SK-N-SH (cell line): Measurements from ENCODE around the gene ATXN7. TPM values are rescaled to one million over a fixed set of nuclear protein-coding genes. Genes with fewer than 3 reads are reported as not detected.

ENCODE experiments used
- CTCF ChIA-PET: fragments of 300-600, 350-600 bp; formaldehyde crosslinking; extraction: SDS; loops from one replicate; lab custom pipeline; 2021; lab: Yijun Ruan, JAX
- POLR2A ChIA-PET: fragments of 350-600 bp; sonication (Branson Sonifier 250); formaldehyde crosslinking; extraction: SDS; loops from one replicate; lab custom pipeline; 2020; ENCODE audit warnings: antibody characterized with exemption, inconsistent platforms; lab: Yijun Ruan, JAX
- DNase-seq: peaks from one replicate; pipeline ENCODE4 v3.0.0; 2012
- H2AFZ ChIP-seq: fragments of 200-600 bp; sonication (generic); 2 replicates; pipeline ENCODE4 v1.8.1; 2016; ENCODE audit warnings: antibody characterized with exemption, mild to moderate bottlenecking, low read depth
- H3F3A ChIP-seq: fragments of 200-600 bp; sonication (generic); replicated peaks from 2 replicates; pipeline ENCODE3; 2016; ENCODE audit warnings: antibody characterized with exemption, mild to moderate bottlenecking; ENCODE audit not compliant: insufficient read depth
- H3K27ac ChIP-seq, 2 experiments: fragments of 200-500 bp in 1 of 2; fragments of 200-600 bp in 1 of 2; sonication (Bioruptor generic) in 1 of 2; sonication (generic), shearing (Covaris generic) in 1 of 2; 2 replicates each; pipeline versions ENCODE4 v1.5.1 to v1.6.1; 2014 to 2016; ENCODE audit warnings: low read depth in 2 of 2, inconsistent platforms in 1 of 2, low read length in 1 of 2, mild to moderate bottlenecking in 1 of 2, mixed read lengths in 1 of 2
- H3K27me3 ChIP-seq: fragments of 200-600 bp; sonication (generic), shearing (Covaris generic); 2 replicates; pipeline ENCODE4 v1.6.1; 2016; ENCODE audit warnings: mixed run types; ENCODE audit not compliant: insufficient read depth
- H3K36me3 ChIP-seq, 2 experiments: fragments of 200-500 bp in 1 of 2; fragments of 200-600 bp in 1 of 2; sonication (Bioruptor generic) in 1 of 2; sonication (generic) in 1 of 2; replicated peaks in 1 of 2; 2 replicates each; pipeline versions ENCODE3 to v1.5.1; 2014 to 2016; ENCODE audit warnings: low read length in 1 of 2, mild to moderate bottlenecking in 1 of 2; ENCODE audit not compliant: insufficient read depth in 2 of 2, control insufficient read depth in 1 of 2
- H3K4me1 ChIP-seq, 2 experiments: fragments of 200-500 bp in 1 of 2; fragments of 200-600 bp in 1 of 2; sonication (Bioruptor generic) in 1 of 2; sonication (generic), shearing (Covaris generic) in 1 of 2; 2 replicates each; pipeline versions ENCODE4 v1.5.1 to v1.6.1; 2014 to 2016; ENCODE audit warnings: low read depth in 1 of 2, low read length in 1 of 2, mixed run types in 1 of 2; ENCODE audit not compliant: insufficient read depth in 2 of 2, control insufficient read depth in 1 of 2
- H3K4me2 ChIP-seq: fragments of 200-600 bp; sonication (generic), shearing (Covaris generic); 2 replicates; pipeline ENCODE4 v1.6.1; 2017; ENCODE audit warnings: mixed run types
- H3K4me3 ChIP-seq, 2 experiments: fragments of 200-500 bp in 1 of 2; fragments of 200-600 bp in 1 of 2; sonication (Bioruptor generic) in 1 of 2; sonication (generic), shearing (Covaris generic) in 1 of 2; 2 replicates each; pipeline versions ENCODE4 v1.5.1 to v1.8.1; 2014 to 2016; ENCODE audit warnings: low read depth in 2 of 2, inconsistent platforms in 1 of 2, low read length in 1 of 2, mild to moderate bottlenecking in 1 of 2, mixed read lengths in 1 of 2, moderate library complexity in 1 of 2
- H3K79me2 ChIP-seq: fragments of 200-600 bp; sonication (generic); 2 replicates; pipeline ENCODE4 v1.8.1; 2017; ENCODE audit warnings: mild to moderate bottlenecking; ENCODE audit not compliant: insufficient read depth
- H3K9ac ChIP-seq: fragments of 200-600 bp; sonication (generic); 2 replicates; pipeline ENCODE4 v1.6.1; 2017; ENCODE audit warnings: mixed run types
- H3K9me2 ChIP-seq: fragments of 200-600 bp; sonication (generic); 2 replicates; pipeline ENCODE4 v1.6.1; 2017; ENCODE audit warnings: mixed run types
- H3K9me3 ChIP-seq: fragments of 200-600 bp; sonication (generic); 2 replicates; pipeline ENCODE4 v1.6.1; 2017; ENCODE audit warnings: mixed run types, mild to moderate bottlenecking, moderate library complexity
- H4K20me1 ChIP-seq: fragments of 200-600 bp; sonication (generic); 2 replicates; pipeline ENCODE4 v1.6.1; 2017; ENCODE audit warnings: mild to moderate bottlenecking, mixed run types; ENCODE audit not compliant: insufficient read depth
- EP300 ChIP-seq, 2 experiments: IDR thresholded peaks; 2 replicates each; pipeline versions ENCODE4 v1.4.0 to v1.6.1; 2012; ENCODE audit warnings: borderline replicate concordance in 1 of 2, low read depth in 1 of 2, low read length in 1 of 2
- EZH2phosphoT487 ChIP-seq: fragments of 200-600 bp; sonication (generic); IDR thresholded peaks from 2 replicates; pipeline ENCODE4 v1.6.1; 2017; ENCODE audit warnings: low read depth, mixed run types, mild to moderate bottlenecking, antibody characterized with exemption, moderate library complexity, borderline replicate concordance
- FOSL2 ChIP-seq: IDR thresholded peaks from 2 replicates; pipeline ENCODE4 v1.4.0; 2012; ENCODE audit warnings: low read depth, mild to moderate bottlenecking, moderate library complexity, borderline replicate concordance
- FOXJ3 ChIP-seq: sonication (generic); formaldehyde crosslinking; IDR thresholded peaks from 2 replicates; pipeline ENCODE4 v1.5.1; 2020; ENCODE audit warnings: mild to moderate bottlenecking, missing genetic modification reagents
- GATA2 ChIP-seq: sonication (generic); formaldehyde crosslinking; IDR thresholded peaks from 2 replicates; pipeline ENCODE4 v1.5.0; 2020; ENCODE audit warnings: mild to moderate bottlenecking, missing genetic modification reagents
- JUND ChIP-seq: IDR thresholded peaks from 2 replicates; pipeline ENCODE4 v1.4.0; 2012
- MEF2A ChIP-seq: IDR thresholded peaks from 2 replicates; pipeline ENCODE4 v1.4.0; 2012; ENCODE audit warnings: low read depth, borderline replicate concordance
- MXI1 ChIP-seq: IDR thresholded peaks from 2 replicates; pipeline ENCODE4 v1.6.1; 2012; ENCODE audit warnings: mild to moderate bottlenecking, low read depth, low read length, improper control_type of control experiment
- NFIC ChIP-seq: IDR thresholded peaks from 2 replicates; pipeline ENCODE4 v1.4.0; 2012; ENCODE audit warnings: borderline replicate concordance
- POLR2AphosphoS5 ChIP-seq: IDR thresholded peaks from 2 replicates; pipeline ENCODE4 v1.6.1; 2012; ENCODE audit warnings: low read depth, low read length
- RAD21 ChIP-seq: IDR thresholded peaks from 2 replicates; pipeline ENCODE4 v1.6.1; 2012; ENCODE audit warnings: mild to moderate bottlenecking, low read length
- RFX5 ChIP-seq: IDR thresholded peaks from 2 replicates; pipeline ENCODE4 v1.6.1; 2012; ENCODE audit warnings: mild to moderate bottlenecking, improper control_type of control experiment, low read length
- SIN3A ChIP-seq: IDR thresholded peaks from 2 replicates; pipeline ENCODE4 v1.6.1; 2012; ENCODE audit warnings: low read depth, mild to moderate bottlenecking, low read length, moderate library complexity, borderline replicate concordance
- SMC3 ChIP-seq: IDR thresholded peaks from 2 replicates; pipeline ENCODE4 v1.6.1; 2012; ENCODE audit warnings: low read depth, low read length, improper control_type of control experiment
- TAF1 ChIP-seq: IDR thresholded peaks from 2 replicates; pipeline ENCODE4 v1.6.1; 2012; ENCODE audit warnings: low read depth, mild to moderate bottlenecking, low read length, moderate library complexity, borderline replicate concordance
- TCF12 ChIP-seq: IDR thresholded peaks from 2 replicates; pipeline ENCODE4 v1.4.0; 2012
- WGBS: methylation state at CpG from one replicate; pipeline ENCODE4 v1.1.6; 2017; ENCODE audit warnings: low lambda C conversion rate; 5-methylcytosine and 5-hydroxymethylcytosine counted together
- polyA plus RNA-seq, 3 experiments: library from polyadenylated mRNA; depleted of rRNA; stranded (reverse); fragments of >200 nt; gene quantifications; 2 replicates each; pipeline ENCODE4 v1.2.3, GENCODE V29; 2012
- TF ChIP-seq, protein P1 (sequence below): fragments of 200-600 bp; sonication (generic); IDR thresholded peaks from 2 replicates; pipeline ENCODE4 v1.6.1; 2017; ENCODE audit warnings: antibody characterized with exemption, mild to moderate bottlenecking, moderate library complexity
- TF ChIP-seq, protein P2 (sequence below): IDR thresholded peaks from 2 replicates; pipeline ENCODE4 v1.6.1; 2012; ENCODE audit warnings: mild to moderate bottlenecking, low read depth, low read length, moderate library complexity
- TF ChIP-seq, protein P3 (sequence below): IDR thresholded peaks from 2 replicates; pipeline ENCODE4 v1.4.0; 2012; ENCODE audit warnings: low read depth, borderline replicate concordance
- TF ChIP-seq, protein P4 (sequence below): fragments of 150-350 bp; IDR thresholded peaks from 2 replicates; pipeline ENCODE4 v1.6.1; 2017; ENCODE audit warnings: antibody characterized with exemption, low read length, low read depth, borderline replicate concordance

Gene ATXN7
- polyA plus RNA-seq, 1 of the 3 experiments (the other 2 are of a cell fraction) = 6.2 TPM

DNA sequence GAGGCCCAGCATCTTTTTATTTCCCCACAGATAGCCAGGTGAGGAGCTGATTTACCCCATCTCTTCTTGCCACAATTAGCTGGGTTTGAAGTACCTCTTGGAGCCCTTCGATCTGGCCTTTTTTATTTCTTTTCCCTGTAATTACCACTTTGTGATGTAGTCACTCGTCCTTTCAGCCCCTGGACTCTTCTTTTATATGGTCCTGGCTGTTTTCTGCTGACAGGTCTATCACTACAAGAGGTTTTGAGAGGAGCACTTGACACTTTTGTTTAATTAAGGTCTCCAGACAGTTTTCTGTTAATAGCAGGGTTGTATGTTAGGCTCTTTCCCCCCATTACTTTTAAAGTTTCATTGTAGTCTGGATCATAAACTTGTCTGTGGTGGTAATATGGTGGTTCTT lies 11.8 kb downstream of the ATXN7 start:
- peaks cover 26 to 29% of the 10 kb centered on the region in 2 experiments for H3K4me1 ChIP-seq
- 89% methylated on average over 2 of the region's 2 CpGs for WGBS
- H3K4me3 ChIP-seq = no peak overlapping the region
- no peak overlapping the region for H3K4me2 ChIP-seq
- peaks cover 91% of the 10 kb centered on the region for H3K79me2 ChIP-seq
- no peaks in the 10 kb centered on the region for H3K36me3 ChIP-seq
- no peak overlapping the region for H2AFZ ChIP-seq
- DNase-seq = no peak
- H3K9me2 ChIP-seq = no peaks in the 10 kb centered on the region
- H3K9ac ChIP-seq = no peak overlapping the region
- POLR2A ChIA-PET = no interaction called here
- H4K20me1 ChIP-seq = peaks cover 82% of the 10 kb centered on the region
- peaks cover 13% of the 10 kb centered on the region for H3F3A ChIP-seq
- no peaks in the 10 kb centered on the region for H3K27me3 ChIP-seq
- TF ChIP-seq FOXJ3 (CRISPR knock-in tag) = no peak
- no peak for TF ChIP-seq TAF1
- TF ChIP-seq EP300 (IDR thresholded peaks at IDR 0.05; ENCODE audit: borderline replicate concordance in 1 of 2, low read depth in 1 of 2, low read length in 1 of 2) = no peak
- no peak for TF ChIP-seq EZH2phosphoT487
- no peak for TF ChIP-seq POLR2AphosphoS5
- TF ChIP-seq, protein P1, sequence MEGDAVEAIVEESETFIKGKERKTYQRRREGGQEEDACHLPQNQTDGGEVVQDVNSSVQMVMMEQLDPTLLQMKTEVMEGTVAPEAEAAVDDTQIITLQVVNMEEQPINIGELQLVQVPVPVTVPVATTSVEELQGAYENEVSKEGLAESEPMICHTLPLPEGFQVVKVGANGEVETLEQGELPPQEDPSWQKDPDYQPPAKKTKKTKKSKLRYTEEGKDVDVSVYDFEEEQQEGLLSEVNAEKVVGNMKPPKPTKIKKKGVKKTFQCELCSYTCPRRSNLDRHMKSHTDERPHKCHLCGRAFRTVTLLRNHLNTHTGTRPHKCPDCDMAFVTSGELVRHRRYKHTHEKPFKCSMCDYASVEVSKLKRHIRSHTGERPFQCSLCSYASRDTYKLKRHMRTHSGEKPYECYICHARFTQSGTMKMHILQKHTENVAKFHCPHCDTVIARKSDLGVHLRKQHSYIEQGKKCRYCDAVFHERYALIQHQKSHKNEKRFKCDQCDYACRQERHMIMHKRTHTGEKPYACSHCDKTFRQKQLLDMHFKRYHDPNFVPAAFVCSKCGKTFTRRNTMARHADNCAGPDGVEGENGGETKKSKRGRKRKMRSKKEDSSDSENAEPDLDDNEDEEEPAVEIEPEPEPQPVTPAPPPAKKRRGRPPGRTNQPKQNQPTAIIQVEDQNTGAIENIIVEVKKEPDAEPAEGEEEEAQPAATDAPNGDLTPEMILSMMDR = no peak
- TF ChIP-seq MXI1 = no peak
- TF ChIP-seq TCF12 = no peak
- TF ChIP-seq RFX5 = no peak
- no peak for TF ChIP-seq RAD21
- no peak for TF ChIP-seq JUND
- TF ChIP-seq NFIC = no peak
- TF ChIP-seq MEF2A = no peak
- TF ChIP-seq, protein P2, sequence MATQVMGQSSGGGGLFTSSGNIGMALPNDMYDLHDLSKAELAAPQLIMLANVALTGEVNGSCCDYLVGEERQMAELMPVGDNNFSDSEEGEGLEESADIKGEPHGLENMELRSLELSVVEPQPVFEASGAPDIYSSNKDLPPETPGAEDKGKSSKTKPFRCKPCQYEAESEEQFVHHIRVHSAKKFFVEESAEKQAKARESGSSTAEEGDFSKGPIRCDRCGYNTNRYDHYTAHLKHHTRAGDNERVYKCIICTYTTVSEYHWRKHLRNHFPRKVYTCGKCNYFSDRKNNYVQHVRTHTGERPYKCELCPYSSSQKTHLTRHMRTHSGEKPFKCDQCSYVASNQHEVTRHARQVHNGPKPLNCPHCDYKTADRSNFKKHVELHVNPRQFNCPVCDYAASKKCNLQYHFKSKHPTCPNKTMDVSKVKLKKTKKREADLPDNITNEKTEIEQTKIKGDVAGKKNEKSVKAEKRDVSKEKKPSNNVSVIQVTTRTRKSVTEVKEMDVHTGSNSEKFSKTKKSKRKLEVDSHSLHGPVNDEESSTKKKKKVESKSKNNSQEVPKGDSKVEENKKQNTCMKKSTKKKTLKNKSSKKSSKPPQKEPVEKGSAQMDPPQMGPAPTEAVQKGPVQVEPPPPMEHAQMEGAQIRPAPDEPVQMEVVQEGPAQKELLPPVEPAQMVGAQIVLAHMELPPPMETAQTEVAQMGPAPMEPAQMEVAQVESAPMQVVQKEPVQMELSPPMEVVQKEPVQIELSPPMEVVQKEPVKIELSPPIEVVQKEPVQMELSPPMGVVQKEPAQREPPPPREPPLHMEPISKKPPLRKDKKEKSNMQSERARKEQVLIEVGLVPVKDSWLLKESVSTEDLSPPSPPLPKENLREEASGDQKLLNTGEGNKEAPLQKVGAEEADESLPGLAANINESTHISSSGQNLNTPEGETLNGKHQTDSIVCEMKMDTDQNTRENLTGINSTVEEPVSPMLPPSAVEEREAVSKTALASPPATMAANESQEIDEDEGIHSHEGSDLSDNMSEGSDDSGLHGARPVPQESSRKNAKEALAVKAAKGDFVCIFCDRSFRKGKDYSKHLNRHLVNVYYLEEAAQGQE = no peak
- no peak for TF ChIP-seq GATA2 (CRISPR knock-in tag)
- TF ChIP-seq, protein P3, sequence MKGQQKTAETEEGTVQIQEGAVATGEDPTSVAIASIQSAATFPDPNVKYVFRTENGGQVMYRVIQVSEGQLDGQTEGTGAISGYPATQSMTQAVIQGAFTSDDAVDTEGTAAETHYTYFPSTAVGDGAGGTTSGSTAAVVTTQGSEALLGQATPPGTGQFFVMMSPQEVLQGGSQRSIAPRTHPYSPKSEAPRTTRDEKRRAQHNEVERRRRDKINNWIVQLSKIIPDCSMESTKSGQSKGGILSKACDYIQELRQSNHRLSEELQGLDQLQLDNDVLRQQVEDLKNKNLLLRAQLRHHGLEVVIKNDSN = no peak
- TF ChIP-seq SMC3 = no peak
- TF ChIP-seq, protein P4, sequence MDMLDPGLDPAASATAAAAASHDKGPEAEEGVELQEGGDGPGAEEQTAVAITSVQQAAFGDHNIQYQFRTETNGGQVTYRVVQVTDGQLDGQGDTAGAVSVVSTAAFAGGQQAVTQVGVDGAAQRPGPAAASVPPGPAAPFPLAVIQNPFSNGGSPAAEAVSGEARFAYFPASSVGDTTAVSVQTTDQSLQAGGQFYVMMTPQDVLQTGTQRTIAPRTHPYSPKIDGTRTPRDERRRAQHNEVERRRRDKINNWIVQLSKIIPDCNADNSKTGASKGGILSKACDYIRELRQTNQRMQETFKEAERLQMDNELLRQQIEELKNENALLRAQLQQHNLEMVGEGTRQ = no peak
- TF ChIP-seq SIN3A = no peak
- TF ChIP-seq FOSL2 = no peak
- TF ChIP-seq, all 33 proteins: peak for 0
- CTCF ChIA-PET = interaction anchor here (0.6 to 1.4 kb wide), 3 partner anchors 18 to 1382 kb away, joined by 3 read pairs; no protein-coding TSS in a partner anchor
- no peak overlapping the region for H3K27ac ChIP-seq
- H3K9me3 ChIP-seq = no peaks in the 10 kb centered on the region
